Measurements from ENCODE around the gene IFNGR1.

The IFNGR1 gene

GRCh38 chr6:137170266-137171052 is 48.7 kb downstream of the IFNGR1 start:
- DNase-seq (ENCODE audit: low read depth), result no peak
- H3K4me3 ChIP-seq (ENCODE audit: low read depth, low read length), result no peak overlapping the region
- TF ChIP-seq CTCF (IDR thresholded peaks at IDR 0.05; ENCODE audit: low read depth, low read length, missing control alignments), result no peak
- in situ Hi-C loops (cut with HindIII; ENCODE audit: low sequenced_read_pairs), result no loop called here

- in situ Hi-C loops (cut with HindIII; ENCODE audit: low sequenced_read_pairs), result no loop called here
- no peak overlapping the region for H3K4me3 ChIP-seq (ENCODE audit: low read depth, low read length)
- no peak for TF ChIP-seq CTCF (IDR thresholded peaks at IDR 0.05; ENCODE audit: low read depth, low read length, missing control alignments)
- DNase-seq (ENCODE audit: low read depth), result no peak
Observed at GRCh38 chr6:137167702-137168377, 51.3 kb downstream of the IFNGR1 start.

DNA sequence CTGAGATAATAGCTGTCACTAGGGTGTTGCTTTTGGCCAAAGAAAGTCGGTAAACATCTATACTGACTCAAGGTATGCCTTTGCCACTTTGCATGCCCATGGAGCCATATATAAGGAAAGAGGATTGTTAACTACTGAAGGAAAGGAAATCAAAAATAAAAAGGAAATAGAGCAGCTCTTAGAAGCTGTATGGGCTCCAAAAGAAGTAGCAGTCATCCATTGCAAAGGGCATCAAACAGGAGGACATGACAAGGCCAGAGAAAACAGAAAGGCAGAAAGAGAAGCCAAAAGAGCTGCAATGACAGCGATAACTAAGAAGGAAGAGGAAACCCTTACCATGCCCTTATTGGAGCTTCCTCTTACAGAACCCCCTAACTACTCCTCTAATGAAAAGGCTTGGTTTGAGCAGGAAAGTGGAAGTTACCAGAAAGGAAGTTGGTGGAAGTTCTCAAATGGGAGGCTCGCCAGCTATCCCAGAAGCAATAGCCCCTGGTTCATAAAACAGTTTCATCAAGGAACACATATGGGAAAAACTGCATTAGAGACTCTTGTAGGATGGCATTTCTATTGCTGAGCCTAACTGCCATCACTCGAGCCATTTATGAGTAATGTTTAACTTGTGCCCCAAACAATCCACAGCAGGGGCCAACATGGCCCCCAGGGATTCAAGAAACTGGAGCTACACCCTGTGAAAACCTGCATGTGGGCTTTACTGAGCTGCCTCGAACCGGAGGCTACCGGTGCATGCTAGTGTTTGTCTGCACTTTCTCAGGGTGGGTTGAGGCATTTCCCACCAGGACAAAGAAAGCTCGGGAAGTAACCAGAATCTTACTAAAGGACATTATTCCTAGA is 52.7 kb downstream of the IFNGR1 start:
- in situ Hi-C loops (cut with HindIII; ENCODE audit: low sequenced_read_pairs), result no loop called here
- no peak for DNase-seq (ENCODE audit: low read depth)
- H3K4me3 ChIP-seq (ENCODE audit: low read depth, low read length), result no peak overlapping the region
- no peak for TF ChIP-seq CTCF (IDR thresholded peaks at IDR 0.05; ENCODE audit: low read depth, low read length, missing control alignments)

DNA sequence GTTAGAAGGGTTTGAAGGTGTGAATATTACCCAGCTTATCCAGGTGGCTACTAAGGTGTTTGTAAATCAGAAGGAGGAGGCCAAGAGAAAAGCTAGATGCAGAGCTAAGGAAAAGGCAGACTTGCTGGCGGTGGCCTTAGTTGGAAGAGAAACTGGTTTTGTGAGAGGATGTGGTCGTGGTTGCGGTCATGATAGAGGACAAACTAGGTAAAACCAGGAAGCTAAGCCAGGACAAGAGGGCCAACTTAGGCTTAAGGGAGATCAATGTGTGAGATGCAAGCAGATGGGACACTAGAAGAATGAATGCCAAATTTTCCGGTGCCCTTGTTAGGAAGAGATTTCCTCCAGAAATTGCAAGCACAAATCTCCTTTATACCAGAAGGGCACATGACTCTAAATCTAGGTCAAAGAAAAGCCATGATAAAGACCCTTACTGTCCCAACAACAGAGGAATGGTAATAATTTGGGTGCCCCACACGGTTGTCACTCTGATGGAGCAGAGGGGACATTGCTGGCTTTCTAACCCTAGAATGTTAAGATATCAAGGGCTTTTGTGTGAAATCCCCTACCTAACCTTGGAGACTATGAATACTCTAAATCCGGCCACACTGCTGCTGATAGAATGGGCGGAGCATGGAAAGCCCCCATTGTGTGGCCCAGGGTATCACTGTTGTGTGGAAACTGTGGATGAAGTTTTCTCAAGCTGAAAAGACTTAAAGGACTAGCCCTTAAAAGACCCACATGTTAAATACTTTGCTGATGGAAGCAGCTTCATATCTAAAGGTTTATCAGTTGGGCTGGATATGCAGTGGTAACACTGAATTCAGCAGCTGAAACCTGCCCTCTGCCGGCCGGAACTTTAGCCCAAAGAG is 53.6 kb downstream of the IFNGR1 start:
- no peak for DNase-seq (ENCODE audit: low read depth)
- in situ Hi-C loops (cut with HindIII; ENCODE audit: low sequenced_read_pairs), result no loop called here
- H3K4me3 ChIP-seq (ENCODE audit: low read depth, low read length), result no peak overlapping the region
- TF ChIP-seq CTCF (IDR thresholded peaks at IDR 0.05; ENCODE audit: low read depth, low read length, missing control alignments), result no peak

DNA sequence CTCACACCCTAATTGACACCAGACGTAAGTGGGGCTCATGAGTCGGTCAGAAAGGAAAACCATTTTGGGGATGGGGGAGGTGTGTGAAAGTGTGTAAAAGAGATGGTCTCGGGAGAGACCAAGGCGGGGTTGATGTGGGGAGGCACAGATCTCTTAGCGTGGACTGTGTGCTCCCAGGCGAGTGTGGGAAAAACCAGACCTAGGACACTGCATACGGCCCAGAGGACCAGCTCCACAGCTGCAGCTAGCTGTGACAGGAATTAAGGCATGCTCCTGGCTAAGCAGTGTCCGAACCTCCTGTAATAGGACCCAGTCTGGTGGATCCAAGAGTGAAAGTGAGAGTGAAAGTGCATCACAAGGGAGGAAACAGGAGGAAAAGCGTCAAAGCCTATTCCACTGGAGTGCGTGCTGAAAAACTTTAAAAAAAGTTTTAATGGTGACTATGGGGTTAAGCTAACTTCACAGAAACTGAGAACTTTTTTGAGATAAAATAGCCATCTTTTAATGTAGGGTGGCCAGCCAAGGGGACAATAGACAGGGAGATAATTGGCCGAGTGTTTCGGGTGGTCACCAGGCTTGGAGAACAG is 55.4 kb downstream of the IFNGR1 start:
- DNase-seq (ENCODE audit: low read depth), result no peak
- in situ Hi-C loops (cut with HindIII; ENCODE audit: low sequenced_read_pairs), result no loop called here
- no peak overlapping the region for H3K4me3 ChIP-seq (ENCODE audit: low read depth, low read length)
- no peak for TF ChIP-seq CTCF (IDR thresholded peaks at IDR 0.05; ENCODE audit: low read depth, low read length, missing control alignments)

Data from astrocyte of the cerebellum (primary cell).